K562 (cell line): ENCODE measurements around the gene CKS2. TPM values are rescaled to one million over a fixed set of nuclear protein-coding genes. Genes with fewer than 3 reads are reported as not detected.
A peak's percentile ranks its signal among the peaks of the same experiment; 100 is the strongest.

ENCODE experiments used
- E2F3 ChIP-seq: fragments of 250-450 bp; sonication (Bioruptor Pico); IDR thresholded peaks from 2 replicates; pipeline ENCODE4 v1.4.0; 2020; ENCODE audit warnings: mild to moderate bottlenecking
- ERF ChIP-seq: fragments of 450-650 bp; formaldehyde crosslinking; IDR thresholded peaks from 2 replicates; pipeline ENCODE4 v1.4.0; 2020; ENCODE audit warnings: mild to moderate bottlenecking, mixed read lengths
- FOSL1 ChIP-seq: fragments of 200-800 bp; sonication (Bioruptor generic); conservative IDR thresholded peaks from 2 replicates; pipeline ENCODE4 v1.6.1; 2016; ENCODE audit warnings: missing genetic modification characterization, missing compliant biosample characterization
- HNRNPL ChIP-seq: fragments of 200-400 bp; formaldehyde crosslinking; IDR thresholded peaks from 2 replicates; pipeline ENCODE4 v1.6.1; 2017; ENCODE audit warnings: low read depth, mild to moderate bottlenecking, low read length
- JUNB ChIP-seq: fragments of 450-650 bp; formaldehyde crosslinking; conservative IDR thresholded peaks from 2 replicates; pipeline ENCODE4 v1.4.0; 2020; ENCODE audit warnings: mild to moderate bottlenecking
- NELFE ChIP-seq: IDR thresholded peaks from 2 replicates; pipeline ENCODE4 v1.6.1; 2011; ENCODE audit warnings: mild to moderate bottlenecking; ENCODE audit not compliant: insufficient read depth, insufficient read length
- RBM14 ChIP-seq: fragments of 200-400 bp; formaldehyde crosslinking; IDR thresholded peaks from 2 replicates; pipeline ENCODE4 v1.6.1; 2018; ENCODE audit warnings: low read depth, mild to moderate bottlenecking, low read length, moderate library complexity, borderline replicate concordance; ENCODE audit not compliant: insufficient read depth
- REST ChIP-seq, 2 experiments: fragments of 450-650 bp; formaldehyde crosslinking in 1 of 2; IDR thresholded peaks; 2 replicates each; pipeline versions ENCODE4 v1.4.0 to v1.6.1; 2014 to 2020; ENCODE audit warnings: mild to moderate bottlenecking in 2 of 2, borderline replicate concordance in 1 of 2, low read depth in 1 of 2
- SMAD1 ChIP-seq: fragments of 150-350 bp; IDR thresholded peaks from 2 replicates; pipeline ENCODE4 v1.6.1; 2014; ENCODE audit warnings: low read length, low read depth; ENCODE audit not compliant: partially characterized antibody
- ZMIZ1 ChIP-seq, 2 experiments: fragments of 150-350 bp in 1 of 2; IDR thresholded peaks; 2 replicates each; pipeline ENCODE4 v1.6.1; 2012 to 2016; ENCODE audit warnings: low read depth in 2 of 2, low read length in 2 of 2, mild to moderate bottlenecking in 1 of 2, moderate library complexity in 1 of 2
- polyA plus RNA-seq, 8 experiments: library from polyadenylated mRNA; depleted of rRNA in 4 of 8; stranded (reverse) in 5 of 8; unstranded in 3 of 8; fragments of >200 nt; fragmentation: Nextera tagmentation in 2 of 8; fragmentation: Illumina TruSeq in 1 of 8; extraction: Ambion mirVana in 2 of 8; extraction: Trizol in 1 of 8; gene quantifications; 2 replicates each; pipeline versions ENCODE4 v1.2.1 to v1.2.3, GENCODE V29; 2011 to 2014; ENCODE audit warnings: inconsistent platforms in 1 of 8, missing spikeins in 1 of 8
- total RNA-seq, 7 experiments: library from RNA; depleted of rRNA in 6 of 7; stranded (reverse); fragments of >200 nt in 6 of 7; fragmentation: Illumina TruSeq in 2 of 7; extraction: Trizol in 2 of 7; gene quantifications; 2 replicates each; pipeline versions ENCODE4 v1.2.1 to v1.2.3, GENCODE V29; 2011 to 2021; ENCODE audit warnings: low replicate concordance in 1 of 7
- TF ChIP-seq, protein P1 (sequence below): sonication (generic); formaldehyde crosslinking; IDR thresholded peaks from 2 replicates; pipeline ENCODE4 v1.8.0; 2022; ENCODE audit warnings: mild to moderate bottlenecking, low read depth, missing genetic modification reagents

Gene CKS2
- total and polyA plus RNA-seq, 9 of the 15 experiments (the other 6 are each of a cell fraction or from before 2014, with no cell fraction given) = 123 to 941 (median 321) TPM

GRCh38 chr9:89310475-89311345, at the start of gene CKS2 (continued):
- TF ChIP-seq RBM14 = 0 out of 2 replicates have a peak, but pooled peaks have one; percentile 35
- TF ChIP-seq JUNB = no peak
- TF ChIP-seq, protein P1, sequence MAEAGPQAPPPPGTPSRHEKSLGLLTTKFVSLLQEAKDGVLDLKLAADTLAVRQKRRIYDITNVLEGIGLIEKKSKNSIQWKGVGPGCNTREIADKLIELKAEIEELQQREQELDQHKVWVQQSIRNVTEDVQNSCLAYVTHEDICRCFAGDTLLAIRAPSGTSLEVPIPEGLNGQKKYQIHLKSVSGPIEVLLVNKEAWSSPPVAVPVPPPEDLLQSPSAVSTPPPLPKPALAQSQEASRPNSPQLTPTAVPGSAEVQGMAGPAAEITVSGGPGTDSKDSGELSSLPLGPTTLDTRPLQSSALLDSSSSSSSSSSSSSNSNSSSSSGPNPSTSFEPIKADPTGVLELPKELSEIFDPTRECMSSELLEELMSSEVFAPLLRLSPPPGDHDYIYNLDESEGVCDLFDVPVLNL (CRISPR knock-in tag) = peak; percentile 26; the same call in 1 of the 2 replicates
- peak; percentile 42; the same call in 1 of the 2 replicates for TF ChIP-seq FOSL1
- no peak for TF ChIP-seq ERF
- no peak for TF ChIP-seq E2F3
- no peak for TF ChIP-seq REST (IDR thresholded peaks at IDR 0.05; ENCODE audit: borderline replicate concordance)
- 0 out of 2 replicates have a peak, but pooled peaks have one; percentile 35 for TF ChIP-seq REST (CRISPR knock-in tag; IDR thresholded peaks at IDR 0.05; ENCODE audit: low read depth)
- TF ChIP-seq SMAD1 = peak; percentile 89
- TF ChIP-seq NELFE = peak; percentile 71
- no peak for TF ChIP-seq HNRNPL
- TF ChIP-seq ZMIZ1 (IDR thresholded peaks at IDR 0.05; ENCODE audit: low read depth in 2 of 2, low read length in 2 of 2) = 0 out of 4 replicates have a peak, but pooled peaks of 1 of the 2 experiments have one; percentile 36
